ENCODE results near the gene CACNG5. TPM values are rescaled to one million over a fixed set of nuclear protein-coding genes. Genes with fewer than 3 reads are reported as not detected.

Gene CACNG5
- polyA plus RNA-seq, 6 donors from 2014 or later, result not detected

- Mint-ChIP-seq H3K4me3 (no peak overlapping the region), H3K4me1 (no peaks in the 10 kb centered on the region), H3K9me3 (peaks cover 0 to 8% (median 0%) of the 10 kb centered on the region in 7 donors), H3K27me3 (peaks cover 11 to 13% (median 11%) of the 10 kb centered on the region in 3 donors), H3K27ac (no peak overlapping the region), H3K36me3 (no peaks in the 10 kb centered on the region)
- no peak for DNase-seq
- no peak for ATAC-seq (ENCODE audit: low read depth in 2 of 2)
Observed at GRCh38 chr17:66842505-66842904, 7.6 kb downstream of the CACNG5 start.

GRCh38 chr17:66842959-66843358, 8.0 kb downstream of the CACNG5 start:
- no peaks in the 10 kb centered on the region for H3K4me1 Mint-ChIP-seq
- peak overlapping the region in 1 of 6 donors; percentile 38 for H3K27ac Mint-ChIP-seq
- no peak for DNase-seq
- H3K27me3 Mint-ChIP-seq, result peaks cover 8 to 9% (median 9%) of the 10 kb centered on the region in 3 donors
- no peak for ATAC-seq (ENCODE audit: low read depth in 2 of 2)
- no peak overlapping the region for H3K4me3 Mint-ChIP-seq
- no peaks in the 10 kb centered on the region for H3K36me3 Mint-ChIP-seq
- peaks cover 0 to 8% (median 2%) of the 10 kb centered on the region in 7 donors for H3K9me3 Mint-ChIP-seq

- no peaks in the 10 kb centered on the region for H3K36me3 Mint-ChIP-seq
- peaks cover 0 to 8% (median 2%) of the 10 kb centered on the region in 7 donors for H3K9me3 Mint-ChIP-seq
- no peak for DNase-seq
- no peaks in the 10 kb centered on the region for H3K4me1 Mint-ChIP-seq
- no peak overlapping the region for H3K27ac Mint-ChIP-seq
- no peak overlapping the region for H3K4me3 Mint-ChIP-seq
- H3K27me3 Mint-ChIP-seq, result peaks cover 8 to 9% (median 9%) of the 10 kb centered on the region in 3 donors
- ATAC-seq (ENCODE audit: low read depth in 2 of 2), result no peak
Observed at GRCh38 chr17:66843627-66844026, 8.7 kb downstream of the CACNG5 start.

- Mint-ChIP-seq H3K9me3 (peaks cover 0 to 7% (median 2%) of the 10 kb centered on the region in 7 donors), H3K27me3 (peaks cover 0 to 9% (median 0%) of the 10 kb centered on the region in 3 donors), H3K27ac (no peak overlapping the region), H3K4me1 (no peaks in the 10 kb centered on the region), H3K36me3 (peaks cover 0 to 7% of the 10 kb centered on the region in 2 donors), H3K4me3 (no peak overlapping the region)
- no peak for ATAC-seq (ENCODE audit: low read depth in 2 of 2)
- no peak for DNase-seq
Observed at GRCh38 chr17:66847704-66848103, 12.8 kb downstream of the CACNG5 start.

GRCh38 chr17:66848496-66848895, 13.6 kb downstream of the CACNG5 start:
- Mint-ChIP-seq H3K27ac (no peak overlapping the region), H3K4me1 (no peaks in the 10 kb centered on the region), H3K4me3 (no peak overlapping the region), H3K27me3 (peaks cover 0 to 9% (median 0%) of the 10 kb centered on the region in 3 donors), H3K36me3 (peaks cover 0 to 7% of the 10 kb centered on the region in 2 donors), H3K9me3 (peaks cover 0 to 7% (median 2%) of the 10 kb centered on the region in 7 donors)
- DNase-seq (no peak), ATAC-seq (ENCODE audit: low read depth in 2 of 2) (no peak)

- Mint-ChIP-seq H3K4me3 (no peak overlapping the region), H3K27me3 (peaks cover 0 to 9% (median 0%) of the 10 kb centered on the region in 3 donors), H3K27ac (no peak overlapping the region), H3K9me3 (peaks cover 0 to 7% (median 2%) of the 10 kb centered on the region in 7 donors), H3K4me1 (no peaks in the 10 kb centered on the region), H3K36me3 (peaks cover 0 to 7% of the 10 kb centered on the region in 2 donors)
- ATAC-seq (ENCODE audit: low read depth in 2 of 2) (no peak), DNase-seq (no peak)
Observed at GRCh38 chr17:66849032-66849655, 14.2 kb downstream of the CACNG5 start.

- H3K27me3 Mint-ChIP-seq, result peaks cover 0 to 9% (median 0%) of the 10 kb centered on the region in 3 donors
- H3K9me3 Mint-ChIP-seq, result peaks cover 0 to 13% (median 5%) of the 10 kb centered on the region in 7 donors
- ATAC-seq (ENCODE audit: low read depth in 2 of 2) (no peak), DNase-seq (no peak)
- H3K4me3 Mint-ChIP-seq, result no peak overlapping the region
- no peak overlapping the region for H3K27ac Mint-ChIP-seq
- H3K36me3 Mint-ChIP-seq, result peaks cover 0 to 7% of the 10 kb centered on the region in 2 donors
- H3K4me1 Mint-ChIP-seq, result no peaks in the 10 kb centered on the region
Observed at GRCh38 chr17:66849851-66850580, 15.1 kb downstream of the CACNG5 start.

- Mint-ChIP-seq H3K4me3 (no peak overlapping the region), H3K36me3 (peaks cover 0 to 7% of the 10 kb centered on the region in 2 donors), H3K27ac (no peak overlapping the region), H3K4me1 (no peaks in the 10 kb centered on the region), H3K27me3 (peaks cover 0 to 9% (median 0%) of the 10 kb centered on the region in 3 donors), H3K9me3 (peaks cover 0 to 13% (median 6%) of the 10 kb centered on the region in 7 donors)
- no peak for DNase-seq
- no peak for ATAC-seq (ENCODE audit: low read depth in 2 of 2)
Observed at GRCh38 chr17:66850692-66851091, 15.8 kb downstream of the CACNG5 start.

- H3K4me1 Mint-ChIP-seq, result no peaks in the 10 kb centered on the region
- no peak overlapping the region for H3K27ac Mint-ChIP-seq
- ATAC-seq (ENCODE audit: low read depth in 2 of 2) (no peak), DNase-seq (no peak)
- no peaks in the 10 kb centered on the region for H3K36me3 Mint-ChIP-seq
- peaks cover 0 to 7% (median 2%) of the 10 kb centered on the region in 7 donors for H3K9me3 Mint-ChIP-seq
- H3K4me3 Mint-ChIP-seq, result no peak overlapping the region
- peaks cover 0 to 14% (median 0%) of the 10 kb centered on the region in 3 donors for H3K27me3 Mint-ChIP-seq
Observed at GRCh38 chr17:66855204-66855603, 20.3 kb downstream of the CACNG5 start.

- DNase-seq (no peak), ATAC-seq (ENCODE audit: low read depth in 2 of 2) (no peak)
- Mint-ChIP-seq H3K36me3 (no peaks in the 10 kb centered on the region), H3K27me3 (peaks cover 0 to 20% (median 6%) of the 10 kb centered on the region in 3 donors), H3K27ac (no peak overlapping the region), H3K4me3 (no peak overlapping the region), H3K9me3 (peaks cover 2 to 12% (median 5%) of the 10 kb centered on the region in 7 donors), H3K4me1 (no peaks in the 10 kb centered on the region)
Observed at GRCh38 chr17:66858226-66859083, 23.5 kb downstream of the CACNG5 start.

- no peaks in the 10 kb centered on the region for H3K4me1 Mint-ChIP-seq
- ATAC-seq (ENCODE audit: low read depth in 2 of 2), result no peak
- H3K4me3 Mint-ChIP-seq, result no peak overlapping the region
- no peaks in the 10 kb centered on the region for H3K36me3 Mint-ChIP-seq
- peaks cover 0 to 25% (median 8%) of the 10 kb centered on the region in 3 donors for H3K27me3 Mint-ChIP-seq
- no peak for DNase-seq
- peaks cover 2 to 18% (median 8%) of the 10 kb centered on the region in 7 donors for H3K9me3 Mint-ChIP-seq
- H3K27ac Mint-ChIP-seq, result no peak overlapping the region
Observed at GRCh38 chr17:66859353-66859752, 24.4 kb downstream of the CACNG5 start.

GRCh38 chr17:66860204-66860603, 25.3 kb downstream of the CACNG5 start:
- ATAC-seq (ENCODE audit: low read depth in 2 of 2) (no peak), DNase-seq (no peak)
- no peaks in the 10 kb centered on the region for H3K36me3 Mint-ChIP-seq
- peaks cover 0 to 14% (median 9%) of the 10 kb centered on the region in 7 donors for H3K9me3 Mint-ChIP-seq
- no peaks in the 10 kb centered on the region for H3K4me1 Mint-ChIP-seq
- H3K27ac Mint-ChIP-seq, result no peak overlapping the region
- no peak overlapping the region for H3K4me3 Mint-ChIP-seq
- H3K27me3 Mint-ChIP-seq, result peaks cover 0 to 25% (median 8%) of the 10 kb centered on the region in 3 donors

- Mint-ChIP-seq H3K27ac (no peak overlapping the region), H3K9me3 (peaks cover 6 to 39% (median 20%) of the 10 kb centered on the region in 7 donors), H3K36me3 (no peaks in the 10 kb centered on the region), H3K4me1 (no peaks in the 10 kb centered on the region), H3K4me3 (no peak overlapping the region), H3K27me3 (peaks cover 0 to 45% (median 13%) of the 10 kb centered on the region in 3 donors)
- ATAC-seq (ENCODE audit: low read depth in 2 of 2) (no peak), DNase-seq (no peak)
Observed at GRCh38 chr17:66863820-66864219, 28.9 kb downstream of the CACNG5 start.

Measured in naive B cell (primary cell).